Measurements from ENCODE around the gene SULT4A1. TPM values are rescaled to one million over a fixed set of nuclear protein-coding genes. Genes with fewer than 3 reads are reported as not detected.

Gene SULT4A1
- total and polyA plus RNA-seq, 4 donors, result 0.08 to 0.37 TPM; not detected in 2

- Histone ChIP-seq H3K36me3 (ENCODE audit: control insufficient read depth in 4 of 4, insufficient read depth in 3 of 4, low read depth in 1 of 4, low read length in 3 of 4) (no peaks in the 10 kb centered on the region), H3K27me3 (ENCODE audit: control insufficient read depth in 4 of 4, insufficient read depth in 4 of 4, low read length in 3 of 4) (no peaks in the 10 kb centered on the region), H3K9ac (ENCODE audit: low read depth in 1 of 2, low read length in 2 of 2) (no peak overlapping the region), H3K27ac (ENCODE audit: low read depth in 1 of 2, low read length in 2 of 2) (no peak overlapping the region), H3K9me3 (ENCODE audit: control insufficient read depth in 4 of 4, low read length in 3 of 4) (no peaks in the 10 kb centered on the region), H3K4me1 (ENCODE audit: control insufficient read depth in 4 of 4, insufficient read depth in 4 of 4, low read length in 3 of 4) (peaks cover 3 to 17% (median 10%) of the 10 kb centered on the region in 4 donors), H3K4me3 (ENCODE audit: low read depth in 1 of 3, low read length in 3 of 3) (no peak overlapping the region)
- 76% methylated on average over 6 of the region's 6 CpGs for WGBS
- no peak for TF ChIP-seq NR2F2 (IDR thresholded peaks at IDR 0.05)
- TF ChIP-seq HNF4G (IDR thresholded peaks at IDR 0.05), result no peak
- TF ChIP-seq RXRA (IDR thresholded peaks at IDR 0.05), result no peak
- no peak for TF ChIP-seq CTCF (IDR thresholded peaks at IDR 0.05; ENCODE audit: low read depth, low read length, missing input control)
- TF ChIP-seq HNF4A (conservative IDR thresholded peaks at IDR 0.05), result no peak
- no peak for TF ChIP-seq EGR1 (IDR thresholded peaks at IDR 0.05; ENCODE audit: low read depth in 2 of 2)
- TF ChIP-seq RAD21 (IDR thresholded peaks at IDR 0.05), result no peak
- TF ChIP-seq MAX (IDR thresholded peaks at IDR 0.05), result no peak
- TF ChIP-seq GABPA (IDR thresholded peaks at IDR 0.05 in 1 of 2, conservative IDR thresholded peaks at IDR 0.05 in 1 of 2), result no peak
- no peak for TF ChIP-seq JUND (IDR thresholded peaks at IDR 0.05)
- no peak for TF ChIP-seq FOXA1 (IDR thresholded peaks at IDR 0.05)
- DNase-seq (ENCODE audit: low spot score), result no peak
Measured at GRCh38 chr22:43828725-43828997, 33.7 kb downstream of the SULT4A1 start.

GRCh38 chr22:43827926-43828724 is 34.2 kb downstream of the SULT4A1 start:
- Histone ChIP-seq H3K4me1 (ENCODE audit: control insufficient read depth in 4 of 4, insufficient read depth in 4 of 4, low read length in 3 of 4) (peaks cover 5 to 22% (median 13%) of the 10 kb centered on the region in 4 donors), H3K4me3 (ENCODE audit: low read depth in 1 of 3, low read length in 3 of 3) (no peak overlapping the region), H3K9me3 (ENCODE audit: control insufficient read depth in 4 of 4, low read length in 3 of 4) (no peaks in the 10 kb centered on the region), H3K27ac (ENCODE audit: low read depth in 1 of 2, low read length in 2 of 2) (no peak overlapping the region), H3K9ac (ENCODE audit: low read depth in 1 of 2, low read length in 2 of 2) (no peak overlapping the region), H3K36me3 (ENCODE audit: control insufficient read depth in 4 of 4, insufficient read depth in 3 of 4, low read depth in 1 of 4, low read length in 3 of 4) (no peaks in the 10 kb centered on the region), H3K27me3 (ENCODE audit: control insufficient read depth in 4 of 4, insufficient read depth in 4 of 4, low read length in 3 of 4) (no peaks in the 10 kb centered on the region)
- no peak for DNase-seq (ENCODE audit: low spot score)
- TF ChIP-seq TAF1 (conservative IDR thresholded peaks at IDR 0.05) (no peak), NR2F2 (IDR thresholded peaks at IDR 0.05) (no peak), RXRA (IDR thresholded peaks at IDR 0.05) (no peak), RAD21 (IDR thresholded peaks at IDR 0.05) (no peak), EGR1 (IDR thresholded peaks at IDR 0.05; ENCODE audit: low read depth in 2 of 2) (no peak), CTCF (IDR thresholded peaks at IDR 0.05; ENCODE audit: low read depth, low read length, missing input control) (no peak), JUND (IDR thresholded peaks at IDR 0.05) (no peak), ATF3 (IDR thresholded peaks at IDR 0.05) (no peak), ZBTB33 (IDR thresholded peaks at IDR 0.05) (no peak), MAX (IDR thresholded peaks at IDR 0.05) (no peak), YY1 (IDR thresholded peaks at IDR 0.05) (no peak), FOXA2 (IDR thresholded peaks at IDR 0.05) (no peak), HNF4G (IDR thresholded peaks at IDR 0.05) (no peak), GABPA (IDR thresholded peaks at IDR 0.05 in 1 of 2, conservative IDR thresholded peaks at IDR 0.05 in 1 of 2) (no peak)
- 86% methylated on average over 16 of the region's 16 CpGs for WGBS

Data from liver (tissue), 9 donors.